Measurements from ENCODE around the gene TNRC18.
"Not testable (repeated sequence)": the region's sequence is repeated elsewhere in the genome, so short reads cannot be mapped to it uniquely, and the experiment has no call there.

Gene TNRC18

DNA sequence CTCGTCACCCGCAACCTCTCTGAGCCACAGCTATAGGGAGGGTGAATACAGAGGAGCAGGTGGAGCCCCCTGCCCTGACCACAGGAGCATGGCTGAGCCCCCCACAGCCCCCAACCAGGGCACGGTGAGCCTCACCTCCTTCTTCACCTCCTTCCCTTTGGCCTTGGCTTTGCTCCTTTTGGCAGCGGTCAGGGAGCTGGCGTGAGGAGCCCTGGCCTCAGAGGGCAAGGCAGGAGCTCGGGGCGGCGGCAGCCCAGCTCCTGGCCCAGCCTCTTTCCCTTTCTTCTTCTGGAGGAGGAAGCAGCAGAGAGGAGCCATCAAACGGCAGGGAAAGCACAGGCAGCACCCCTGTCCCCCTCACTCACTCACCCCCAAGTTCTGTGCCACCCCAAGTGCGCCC lies 98.7 kb downstream of the TNRC18 start:
- FAIRE-seq (no peak), DNase-seq (ENCODE audit: insufficient read length, low spot score) (no peak)
- TF ChIP-seq, protein P1, sequence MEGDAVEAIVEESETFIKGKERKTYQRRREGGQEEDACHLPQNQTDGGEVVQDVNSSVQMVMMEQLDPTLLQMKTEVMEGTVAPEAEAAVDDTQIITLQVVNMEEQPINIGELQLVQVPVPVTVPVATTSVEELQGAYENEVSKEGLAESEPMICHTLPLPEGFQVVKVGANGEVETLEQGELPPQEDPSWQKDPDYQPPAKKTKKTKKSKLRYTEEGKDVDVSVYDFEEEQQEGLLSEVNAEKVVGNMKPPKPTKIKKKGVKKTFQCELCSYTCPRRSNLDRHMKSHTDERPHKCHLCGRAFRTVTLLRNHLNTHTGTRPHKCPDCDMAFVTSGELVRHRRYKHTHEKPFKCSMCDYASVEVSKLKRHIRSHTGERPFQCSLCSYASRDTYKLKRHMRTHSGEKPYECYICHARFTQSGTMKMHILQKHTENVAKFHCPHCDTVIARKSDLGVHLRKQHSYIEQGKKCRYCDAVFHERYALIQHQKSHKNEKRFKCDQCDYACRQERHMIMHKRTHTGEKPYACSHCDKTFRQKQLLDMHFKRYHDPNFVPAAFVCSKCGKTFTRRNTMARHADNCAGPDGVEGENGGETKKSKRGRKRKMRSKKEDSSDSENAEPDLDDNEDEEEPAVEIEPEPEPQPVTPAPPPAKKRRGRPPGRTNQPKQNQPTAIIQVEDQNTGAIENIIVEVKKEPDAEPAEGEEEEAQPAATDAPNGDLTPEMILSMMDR (IDR thresholded peaks at IDR 0.05; ENCODE audit: insufficient read depth, missing control alignments) = no peak

DNA sequence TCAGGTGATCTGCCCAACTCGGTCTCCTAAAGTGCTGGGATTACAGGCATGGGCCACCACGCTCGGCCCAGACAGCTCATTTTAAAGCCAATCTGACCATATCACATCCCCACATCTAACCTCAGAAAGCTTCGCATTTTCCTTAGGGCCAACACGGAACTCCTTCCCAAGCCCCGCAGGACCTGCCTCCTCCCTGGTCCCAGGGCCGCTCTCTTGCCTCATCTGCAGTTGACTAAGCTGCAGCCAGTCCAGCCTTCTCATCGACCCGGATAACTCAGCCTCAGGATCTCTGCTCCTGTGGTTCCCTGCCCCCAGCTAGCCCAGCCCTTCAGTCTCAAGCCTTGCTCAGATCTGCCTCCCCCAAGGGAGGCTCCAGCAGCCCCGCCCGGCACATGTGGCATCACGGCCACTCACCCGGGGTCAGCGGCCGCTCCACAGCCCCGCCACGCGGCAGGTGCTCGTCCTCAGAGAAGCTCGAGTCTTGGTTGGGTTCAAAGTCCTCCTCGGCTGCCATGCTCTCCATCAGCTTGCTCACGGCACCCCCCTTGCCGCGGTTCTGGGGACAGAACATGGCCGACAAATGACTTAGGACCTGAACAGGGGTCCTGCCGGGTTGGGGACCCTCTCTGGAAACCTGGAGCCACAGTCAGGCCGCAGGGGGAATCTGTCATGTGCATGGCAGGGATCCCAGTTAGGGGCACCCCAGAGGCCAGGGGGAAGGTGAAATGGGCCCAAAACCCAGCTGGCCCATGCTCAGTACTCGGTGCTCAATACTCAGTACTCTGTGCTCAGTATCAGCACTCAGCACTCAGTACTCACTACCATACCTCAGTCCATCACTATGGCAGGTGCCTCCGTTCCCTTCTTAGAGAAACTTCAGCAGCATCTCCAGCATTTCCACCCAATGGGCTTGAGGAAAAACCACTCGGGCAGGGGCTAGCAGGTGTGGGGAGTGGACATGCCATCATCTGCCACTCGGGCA lies 99.5 kb downstream of the TNRC18 start:
- FAIRE-seq; DNase-seq (ENCODE audit: insufficient read length, low spot score): not testable (repeated sequence)

DNA sequence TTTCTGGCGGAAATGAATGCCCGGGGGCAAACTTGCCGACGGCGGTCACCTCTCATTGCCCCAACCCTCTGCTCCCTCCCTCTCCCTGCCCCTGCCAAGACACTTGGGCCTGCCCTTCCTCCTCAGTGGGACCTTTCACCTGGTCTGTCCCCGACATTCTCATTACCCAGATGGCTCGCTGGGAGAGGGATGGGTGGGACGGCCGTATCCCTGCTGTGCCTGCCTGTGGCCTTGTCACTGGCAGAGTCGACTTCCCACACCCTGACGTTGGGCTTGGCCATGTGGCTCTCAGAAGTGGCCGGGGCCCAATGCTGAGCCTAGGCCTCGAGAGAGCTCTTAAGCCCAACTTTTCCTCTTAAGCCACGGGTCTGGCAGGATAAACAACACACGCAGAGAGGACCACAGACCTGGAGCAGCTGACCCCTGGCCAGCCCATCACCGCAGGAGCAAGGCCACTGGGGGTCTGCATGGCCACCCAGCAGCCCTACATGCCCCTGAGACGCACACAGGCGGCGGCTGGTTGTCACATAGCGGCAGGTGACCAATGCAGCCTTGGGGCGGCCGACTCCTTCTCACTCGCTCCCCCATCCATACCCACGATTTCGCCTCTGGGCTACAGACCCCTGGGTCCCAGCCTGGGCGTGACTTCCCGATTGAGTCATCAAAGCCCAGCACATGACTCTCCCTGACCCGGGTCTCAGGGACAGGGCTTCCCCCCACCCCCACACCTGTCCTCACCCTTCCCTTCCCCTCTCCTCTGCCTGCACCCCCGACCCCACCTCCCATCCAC lies 100.8 kb downstream of the TNRC18 start:
- FAIRE-seq (no peak), DNase-seq (ENCODE audit: insufficient read length, low spot score) (no peak)
- TF ChIP-seq, protein P1 (IDR thresholded peaks at IDR 0.05; ENCODE audit: insufficient read depth, missing control alignments) = no peak

DNA sequence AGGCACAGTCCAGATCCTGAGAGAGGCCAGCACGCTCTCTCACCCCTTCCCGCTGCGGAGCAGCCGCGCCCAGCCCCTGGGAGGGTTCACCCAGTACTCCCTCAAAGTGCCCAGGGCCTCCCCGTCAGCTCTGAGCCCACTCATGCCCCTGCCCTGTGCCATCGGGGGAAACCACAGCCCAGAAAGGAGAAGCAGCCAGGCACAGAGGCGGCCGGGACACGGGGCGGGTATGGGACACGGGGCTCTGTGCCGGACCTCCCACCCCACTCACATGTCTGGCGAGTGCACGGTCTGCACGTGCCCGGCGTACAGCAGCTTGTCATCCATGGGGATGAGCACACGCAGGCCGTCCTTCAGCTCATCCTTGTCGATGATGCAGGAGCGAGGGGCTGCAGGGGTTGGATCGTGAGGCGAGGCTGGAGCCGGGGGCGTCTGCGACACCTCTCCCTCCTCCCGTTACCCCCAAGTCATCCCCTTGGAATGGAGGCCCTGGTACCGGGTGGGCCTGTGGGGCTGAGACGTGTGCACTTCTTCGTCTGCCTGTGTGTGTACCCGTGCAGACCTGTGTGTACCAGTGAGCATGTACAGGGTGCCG lies 102.7 kb downstream of the TNRC18 start:
- TF ChIP-seq, protein P1 (IDR thresholded peaks at IDR 0.05; ENCODE audit: insufficient read depth, missing control alignments) = no peak
- DNase-seq (ENCODE audit: insufficient read length, low spot score) = no peak
- FAIRE-seq = no peak

- no peak for FAIRE-seq
These were observed 103.2 kb downstream of the TNRC18 start for GRCh38 chr7:5320391-5320790.

GRCh38 chr7:5318613-5319012 lies 105.0 kb downstream of the TNRC18 start:
- not testable (repeated sequence) for FAIRE-seq; DNase-seq (ENCODE audit: insufficient read length, low spot score)

More at GRCh38 chr7:5320391-5320790, 103.2 kb downstream of the TNRC18 start:
- DNase-seq (ENCODE audit: insufficient read length, low spot score) = no peak
- TF ChIP-seq, protein P1 (IDR thresholded peaks at IDR 0.05; ENCODE audit: insufficient read depth, missing control alignments) = no peak

DNA sequence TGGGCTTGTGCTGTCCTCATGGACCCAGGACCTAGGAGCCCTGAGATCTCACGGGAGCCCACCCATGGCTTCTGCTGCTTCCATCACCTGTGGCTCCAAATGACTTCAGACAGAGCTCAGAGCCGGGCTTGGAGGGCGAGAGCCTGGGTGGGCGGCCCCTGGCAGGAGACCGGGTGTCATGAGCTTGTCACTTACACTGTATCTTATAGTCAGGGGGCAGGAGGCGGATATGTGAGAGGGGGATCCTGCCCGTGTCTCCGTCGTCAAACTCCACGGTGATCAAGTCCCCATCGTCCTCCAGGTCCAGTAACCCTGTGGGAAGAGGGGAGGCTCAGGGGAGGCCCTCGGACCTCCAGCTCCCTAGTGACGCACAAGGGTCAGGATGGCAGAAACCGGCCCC lies 107.9 kb downstream of the TNRC18 start:
- TF ChIP-seq, protein P1 (IDR thresholded peaks at IDR 0.05; ENCODE audit: insufficient read depth, missing control alignments) = no peak
- FAIRE-seq (no peak), DNase-seq (ENCODE audit: insufficient read length, low spot score) (no peak)
